Spleen (tissue), 7 donors: ENCODE data around the gene AURKAIP1.

ENCODE experiments used
- CTCF ChIP-seq, 11 experiments: fragments of 200-600 bp in 7 of 11; fragments of 450-650 bp in 4 of 11; sonication (generic) in 4 of 11; IDR thresholded peaks in 8 of 11; conservative IDR thresholded peaks in 3 of 11; 1 replicate in 7 of 11; 2 replicates in 4 of 11; pipeline versions ENCODE4 v1.4.0 to v1.8.0; 2016 to 2021; ENCODE audit warnings: antibody characterized with exemption in 11 of 11, inconsistent platforms in 4 of 11, mild to moderate bottlenecking in 1 of 11
- POLR2A ChIP-seq, 3 donors: fragments of 450-650 bp; IDR thresholded peaks; one replicate each; pipeline ENCODE4 v1.5.1; 2017; ENCODE audit warnings: antibody characterized with exemption in 3 of 3, mild to moderate bottlenecking in 1 of 3
- POLR2AphosphoS5 ChIP-seq, 3 donors: sonication (generic); formaldehyde crosslinking; IDR thresholded peaks; one replicate each; pipeline ENCODE4 v1.5.1; 2017; ENCODE audit warnings: antibody characterized with exemption in 3 of 3
- donor health status: DM: no; HTN: no; CAD: no; lungs with moderate emphysema.
- donor health status: DM: no; HTN: no; CAD: no.
- donor health status: DM: no; HTN: no; CAD: no.

DNA sequence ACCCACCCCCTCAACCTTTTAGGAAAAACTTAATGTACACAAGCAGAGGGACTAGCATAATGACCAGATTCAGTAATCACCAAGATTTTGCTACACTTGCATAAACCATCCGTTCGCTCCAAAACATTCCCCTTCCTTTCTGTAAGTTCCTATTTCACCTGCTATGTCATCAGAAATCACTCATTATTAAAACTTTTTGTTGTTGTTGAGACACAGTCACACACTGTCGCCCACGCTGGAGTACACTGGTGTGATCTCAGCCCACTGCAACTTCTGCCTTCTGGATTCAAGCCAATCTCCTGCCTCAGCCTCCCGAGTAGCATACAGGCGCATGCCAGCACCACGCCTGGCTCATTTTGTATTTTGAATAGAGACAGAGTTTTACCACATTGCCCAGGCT lies 28.6 kb upstream of the AURKAIP1 start:
- TF ChIP-seq CTCF (IDR thresholded peaks at IDR 0.05 in 8 of 11, conservative IDR thresholded peaks at IDR 0.05 in 3 of 11) (no peak), POLR2AphosphoS5 (IDR thresholded peaks at IDR 0.05) (peak in 1 of 3 donors; percentile 17), POLR2A (IDR thresholded peaks at IDR 0.05) (no peak)
